ENCODE results near the gene POLR2B. TPM values are rescaled to one million over a fixed set of nuclear protein-coding genes. Genes with fewer than 3 reads are reported as not detected.

Gene POLR2B
- total and polyA plus RNA-seq, 2 of the 8 experiments (the other 6 are each of a cell fraction or from before 2014, with no cell fraction given): 59.3 to 115 TPM

GRCh38 chr4:57020467-57021101 lies 41.9 kb downstream of the POLR2B start:
- H3K27ac ChIP-seq (ENCODE audit: low read depth, low read length): no peak overlapping the region
- H3K56ac ChIP-seq (replicated peaks; ENCODE audit: insufficient read length, low read depth, low read length): no peak overlapping the region
- no peaks in the 10 kb centered on the region for H3K4me1 ChIP-seq (replicated peaks in 1 of 4; ENCODE audit: control insufficient read depth in 3 of 4, insufficient read depth in 4 of 4, low read length in 3 of 4)
- FAIRE-seq (no peak), DNase-seq (ENCODE audit: low read depth in 1 of 2, low spot score in 2 of 2) (no peak)
- no peak overlapping the region for H3K18ac ChIP-seq (ENCODE audit: extremely low read depth, low read length)
- no peaks in the 10 kb centered on the region for H3K9me3 ChIP-seq (ENCODE audit: insufficient read depth in 2 of 2, low read depth in 1 of 2, low read length in 1 of 2)
- H3K23me2 ChIP-seq (ENCODE audit: low read depth, low read length): no peaks in the 10 kb centered on the region
- no peak overlapping the region for H3K23ac ChIP-seq (ENCODE audit: insufficient read length)
- no peak overlapping the region for H2BK12ac ChIP-seq (ENCODE audit: low read depth, low read length)
- H3K9ac ChIP-seq (replicated peaks in 1 of 4; ENCODE audit: extremely low read depth in 1 of 4, low read depth in 3 of 4, low read length in 3 of 4): no peak overlapping the region
- H3K4ac ChIP-seq (replicated peaks; ENCODE audit: insufficient read length, low read depth, low read length): no peak overlapping the region
- no peak overlapping the region for H2AK5ac ChIP-seq (ENCODE audit: low read depth, low read length)
- H4K20me1 ChIP-seq (replicated peaks in 1 of 2; ENCODE audit: control insufficient read depth in 1 of 2, insufficient read depth in 2 of 2, low read length in 2 of 2): peaks cover 0 to 3% of the 10 kb centered on the region in 2 experiments
- no peak overlapping the region for H3K14ac ChIP-seq (ENCODE audit: insufficient read length)
- no peak overlapping the region for H4K5ac ChIP-seq (ENCODE audit: insufficient read length, low read depth, low read length)
- no peaks in the 10 kb centered on the region for H3K79me2 ChIP-seq (ENCODE audit: control insufficient read depth in 1 of 2, insufficient read depth in 2 of 2, low read length in 2 of 2)
- H2BK5ac ChIP-seq (ENCODE audit: low read depth, low read length): no peak overlapping the region
- CTCF ChIA-PET (ENCODE audit: partially characterized antibody): interaction anchor here (0.5 to 1.1 kb wide), 2 partner anchors 16 to 61 kb away, joined by 3 to 4 read pairs; no protein-coding TSS in a partner anchor
- H3K36me3 ChIP-seq (ENCODE audit: control insufficient read depth in 2 of 4, insufficient read depth in 4 of 4, low read length in 3 of 4): peaks cover 32 to 83% (median 62%) of the 10 kb centered on the region in 4 experiments
- H4K91ac ChIP-seq (replicated peaks; ENCODE audit: insufficient read length, low read length): no peak overlapping the region
- no peak overlapping the region for H2AFZ ChIP-seq (ENCODE audit: low read length)
- no peaks in the 10 kb centered on the region for H3K27me3 ChIP-seq (replicated peaks in 1 of 4; ENCODE audit: control insufficient read depth in 3 of 4, extremely low read depth in 1 of 4, insufficient read depth in 3 of 4, low read length in 3 of 4)
- no peak overlapping the region for H4K8ac ChIP-seq (ENCODE audit: extremely low read depth, insufficient read depth, low read length)
- TF ChIP-seq NANOG (IDR thresholded peaks at IDR 0.05; ENCODE audit: insufficient read depth, low read depth, low read length, poor library complexity, severe bottlenecking) (no peak), BCL11A (IDR thresholded peaks at IDR 0.05; ENCODE audit: low read depth in 2 of 2, low read length in 2 of 2) (no peak), TAF7 (optimal IDR thresholded peaks at IDR 0.05; ENCODE audit: borderline replicate concordance, low read depth, low read length) (no peak), RFX5 (IDR thresholded peaks at IDR 0.05; ENCODE audit: borderline replicate concordance, low read depth, low read length) (no peak)
- POLR2A ChIA-PET (ENCODE audit: partially characterized antibody): interaction anchor here (1.6 kb wide), 1 partner anchor 21 kb away, joined by 3 read pairs; no protein-coding TSS in a partner anchor
- no peak overlapping the region for H3K4me2 ChIP-seq (ENCODE audit: insufficient read depth in 1 of 2, low read depth in 2 of 2, low read length in 2 of 2)
- no peak overlapping the region for H2BK20ac ChIP-seq (ENCODE audit: low read length)
- no peak overlapping the region for H3K4me3 ChIP-seq (ENCODE audit: extremely low read depth in 1 of 4, insufficient read depth in 2 of 4, low read depth in 3 of 4, low read length in 4 of 4)
- no peaks in the 10 kb centered on the region; the same call in 1 of the 2 replicates for H3K79me1 ChIP-seq (ENCODE audit: low read depth, low read length)
- WGBS, 2 experiments (ENCODE audit: extremely low coverage in 1 of 2, insufficient coverage in 1 of 2, insufficient read length in 1 of 2, insufficient replicate concordance in 2 of 2, low coverage in 1 of 2, low lambda C conversion rate in 2 of 2, missing lambda C conversion rate in 1 of 2): 96% methylated on average over 5 of the region's 5 CpGs; no CpG with 5 or more reads in 1 of the 2 experiments
- H2BK120ac ChIP-seq (replicated peaks; ENCODE audit: low read depth, low read length): no peak overlapping the region
- H2BK15ac ChIP-seq (ENCODE audit: low read length): no peak overlapping the region
